ENCODE measurements around the gene PIM3.

GRCh38 chr22:49961601-49962011 lies 1.0 kb downstream of the PIM3 start:
- TF ChIP-seq GATA2 (IDR thresholded peaks at IDR 0.05; ENCODE audit: low read depth, low read length) (no peak), GATA3 (IDR thresholded peaks at IDR 0.05; ENCODE audit: low read depth, low read length) (no peak)

Measured in SH-SY5Y (cell line).